IgD-negative memory B cell (primary cell): ENCODE measurements around the gene FER. TPM values are rescaled to one million over a fixed set of nuclear protein-coding genes. Genes with fewer than 3 reads are reported as not detected.
A peak's percentile ranks its signal among the peaks of the same experiment; 100 is the strongest.

Experiments used
- H3K27ac Mint-ChIP-seq, 3 donors: one replicate each; pipeline ENCODE4 v1.8.0; 2020 to 2022; ENCODE audit warnings: mild to moderate bottlenecking in 3 of 3, mixed read lengths in 3 of 3, moderate library complexity in 1 of 3
- H3K27me3 Mint-ChIP-seq: one replicate; pipeline ENCODE4 v1.8.0; 2021; ENCODE audit warnings: mixed read lengths
- H3K36me3 Mint-ChIP-seq: one replicate; pipeline ENCODE4 v1.8.0; 2020; ENCODE audit warnings: mild to moderate bottlenecking, mixed read lengths
- H3K4me1 Mint-ChIP-seq, 3 donors: one replicate each; pipeline ENCODE4 v1.8.0; 2020 to 2022; ENCODE audit warnings: mixed read lengths in 3 of 3, mild to moderate bottlenecking in 1 of 3
- H3K4me3 Mint-ChIP-seq, 4 donors: one replicate each; pipeline ENCODE4 v1.8.0; 2020 to 2022; ENCODE audit warnings: mild to moderate bottlenecking in 4 of 4, mixed read lengths in 4 of 4, moderate library complexity in 3 of 4
- H3K9me3 Mint-ChIP-seq, 3 donors: one replicate each; pipeline ENCODE4 v1.8.0; 2020 to 2021; ENCODE audit warnings: mixed read lengths in 3 of 3, mild to moderate bottlenecking in 1 of 3
- polyA plus RNA-seq: library from polyadenylated mRNA; unstranded; fragments of 300-500 nt; fragmentation: Illumina TruSeq; gene quantifications from one replicate; pipeline ENCODE4 v1.2.3, GENCODE V29; 2021

FER gene
- polyA plus RNA-seq, 1 donor from 2014 or later, result 12.6 TPM

DNA sequence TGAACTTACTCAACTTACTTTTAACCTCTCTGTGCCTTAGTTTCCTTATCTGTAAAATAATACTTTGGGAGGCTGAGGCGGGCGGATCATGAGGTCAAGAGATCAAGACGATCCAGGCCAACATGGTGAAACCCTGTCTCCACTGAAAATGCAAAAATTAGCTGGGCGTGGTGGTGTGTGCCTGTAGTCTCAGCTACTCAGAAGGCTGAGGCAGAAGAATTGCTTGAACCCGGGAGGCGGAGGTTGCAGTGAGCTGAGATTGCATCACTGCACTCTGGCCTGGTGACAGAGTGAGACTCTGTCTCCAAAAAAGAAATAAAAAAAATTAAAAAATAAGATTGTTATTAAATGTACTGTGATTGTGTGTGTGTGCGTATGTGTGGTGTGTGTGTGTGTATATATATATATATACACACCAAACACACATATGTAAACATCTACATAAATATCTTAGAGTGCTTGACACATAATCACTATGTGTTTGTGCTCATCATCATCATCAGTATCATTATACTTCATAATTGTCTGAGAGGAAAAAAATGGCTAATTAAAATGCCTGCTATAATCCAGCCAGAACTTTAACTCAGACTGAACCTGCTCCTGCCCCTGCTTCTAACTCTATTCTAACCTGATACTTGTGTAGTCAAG, 312.8 kb downstream of the FER start:
- Mint-ChIP-seq H3K9me3 (no peaks in the 10 kb centered on the region), H3K27ac (no peak overlapping the region), H3K4me3 (no peak overlapping the region), H3K4me1 (peaks cover 0 to 2% (median 0%) of the 10 kb centered on the region in 3 donors), H3K27me3 (no peaks in the 10 kb centered on the region), H3K36me3 (peaks cover 9% of the 10 kb centered on the region)

DNA sequence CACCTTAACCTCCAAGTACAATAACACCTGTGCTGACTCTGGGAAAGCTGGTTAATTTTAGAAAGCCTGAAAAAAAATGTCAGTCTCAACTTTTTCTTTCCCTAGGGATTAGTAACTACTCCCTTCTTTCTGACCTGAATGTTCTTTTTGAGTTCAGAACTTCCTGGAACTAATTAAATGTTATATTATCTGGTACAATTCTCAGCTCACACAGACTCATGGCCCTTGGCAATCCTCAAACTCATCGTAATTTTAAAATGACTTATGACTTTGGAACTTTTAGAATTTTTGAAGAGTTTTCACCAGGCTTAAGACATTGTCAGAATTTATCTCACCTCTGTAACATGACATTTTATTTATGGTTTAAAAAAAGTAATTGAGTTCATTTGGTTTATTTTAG, 315.0 kb downstream of the FER start:
- Mint-ChIP-seq H3K4me3 (no peak overlapping the region), H3K27ac (no peak overlapping the region), H3K36me3 (peaks cover 5% of the 10 kb centered on the region), H3K9me3 (no peaks in the 10 kb centered on the region), H3K4me1 (no peaks in the 10 kb centered on the region), H3K27me3 (no peaks in the 10 kb centered on the region)

- Mint-ChIP-seq H3K36me3 (peaks cover 5% of the 10 kb centered on the region), H3K4me3 (no peak overlapping the region), H3K27ac (no peak overlapping the region)
These were observed 315.5 kb downstream of the FER start for GRCh38 chr5:109063223-109063622.

DNA sequence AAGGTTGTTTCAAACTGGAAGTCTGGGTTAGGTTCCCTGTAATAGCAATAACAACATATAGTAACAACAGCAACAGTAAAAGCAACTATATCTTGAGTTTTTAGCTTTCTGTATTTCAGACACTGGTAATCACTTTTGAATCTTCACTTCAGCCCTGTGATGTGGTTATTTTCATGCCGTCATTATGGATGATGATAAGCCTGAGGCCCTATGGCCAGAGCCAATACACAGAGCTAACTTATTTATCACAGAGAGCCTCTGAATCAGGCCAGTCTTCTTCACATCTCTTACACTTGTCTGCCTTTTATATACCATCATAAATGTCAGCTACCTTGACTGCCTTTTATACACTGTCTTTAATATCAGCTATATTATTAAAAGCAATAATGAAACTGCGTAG, 329.0 kb downstream of the FER start:
- no peak overlapping the region for H3K27ac Mint-ChIP-seq
- no peaks in the 10 kb centered on the region for H3K9me3 Mint-ChIP-seq
- H3K36me3 Mint-ChIP-seq, result no peaks in the 10 kb centered on the region
- H3K4me1 Mint-ChIP-seq, result peaks cover 0 to 2% (median 0%) of the 10 kb centered on the region in 3 donors
- H3K27me3 Mint-ChIP-seq, result no peaks in the 10 kb centered on the region
- H3K4me3 Mint-ChIP-seq, result no peak overlapping the region

More at GRCh38 chr5:109063223-109063622, 315.5 kb downstream of the FER start:
- no peaks in the 10 kb centered on the region for H3K27me3 Mint-ChIP-seq
- no peaks in the 10 kb centered on the region for H3K4me1 Mint-ChIP-seq
- no peaks in the 10 kb centered on the region for H3K9me3 Mint-ChIP-seq

GRCh38 chr5:109078448-109078847, 330.8 kb downstream of the FER start:
- Mint-ChIP-seq H3K4me3 (no peak overlapping the region), H3K9me3 (no peaks in the 10 kb centered on the region), H3K27me3 (no peaks in the 10 kb centered on the region), H3K4me1 (peaks cover 0 to 2% (median 0%) of the 10 kb centered on the region in 3 donors), H3K36me3 (peaks cover 3% of the 10 kb centered on the region), H3K27ac (no peak overlapping the region)

DNA sequence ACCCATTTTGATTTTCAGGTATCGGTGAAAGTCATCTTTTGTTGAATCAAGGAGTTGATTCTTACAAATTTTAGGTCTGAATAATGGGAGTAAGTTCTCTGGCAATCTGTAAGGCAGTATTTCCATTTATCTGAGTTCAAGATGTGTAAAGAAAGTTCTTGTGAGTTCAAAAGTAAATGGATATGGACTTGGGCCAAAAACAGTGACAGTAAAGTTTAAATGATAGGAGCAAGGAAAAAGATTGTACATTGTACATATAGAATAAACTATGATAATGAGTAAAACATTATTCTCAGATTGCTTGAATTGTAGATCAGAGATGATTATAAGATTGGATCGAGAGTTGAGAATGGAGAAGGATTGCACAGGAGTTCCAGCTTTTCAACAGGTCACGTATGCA, 332.8 kb downstream of the FER start:
- no peak overlapping the region for H3K27ac Mint-ChIP-seq
- H3K36me3 Mint-ChIP-seq, result peaks cover 3% of the 10 kb centered on the region
- H3K4me3 Mint-ChIP-seq, result no peak overlapping the region
- H3K4me1 Mint-ChIP-seq, result peaks cover 0 to 2% (median 0%) of the 10 kb centered on the region in 3 donors
- no peaks in the 10 kb centered on the region for H3K9me3 Mint-ChIP-seq
- no peaks in the 10 kb centered on the region for H3K27me3 Mint-ChIP-seq

- Mint-ChIP-seq H3K36me3 (peaks cover 3% of the 10 kb centered on the region), H3K27ac (no peak overlapping the region), H3K9me3 (no peaks in the 10 kb centered on the region), H3K4me3 (no peak overlapping the region), H3K27me3 (no peaks in the 10 kb centered on the region), H3K4me1 (peaks cover 0 to 2% (median 0%) of the 10 kb centered on the region in 3 donors)
These were observed 333.2 kb downstream of the FER start for GRCh38 chr5:109080896-109081295.

DNA sequence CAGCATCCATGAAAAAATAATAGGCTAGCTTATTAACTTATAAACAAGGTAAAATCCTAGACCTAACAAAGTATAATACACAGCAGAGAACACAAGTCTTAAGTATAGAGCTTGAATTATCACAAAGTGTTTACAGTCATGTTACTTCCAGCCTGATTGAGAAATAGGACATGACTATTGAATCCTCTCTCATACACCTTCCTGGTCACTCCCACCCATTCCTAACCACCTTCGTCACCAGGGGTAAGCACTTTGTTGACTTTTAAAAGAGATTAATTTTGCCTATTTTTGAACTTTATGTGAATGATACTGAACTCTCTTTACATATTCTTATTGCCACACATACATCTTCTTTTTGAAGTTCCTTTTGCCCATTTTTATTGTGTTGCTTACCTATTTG, 336.2 kb downstream of the FER start:
- Mint-ChIP-seq H3K27ac (no peak overlapping the region), H3K36me3 (peaks cover 7% of the 10 kb centered on the region), H3K4me3 (no peak overlapping the region), H3K4me1 (peaks cover 0 to 2% (median 0%) of the 10 kb centered on the region in 3 donors), H3K27me3 (no peaks in the 10 kb centered on the region), H3K9me3 (no peaks in the 10 kb centered on the region)

DNA sequence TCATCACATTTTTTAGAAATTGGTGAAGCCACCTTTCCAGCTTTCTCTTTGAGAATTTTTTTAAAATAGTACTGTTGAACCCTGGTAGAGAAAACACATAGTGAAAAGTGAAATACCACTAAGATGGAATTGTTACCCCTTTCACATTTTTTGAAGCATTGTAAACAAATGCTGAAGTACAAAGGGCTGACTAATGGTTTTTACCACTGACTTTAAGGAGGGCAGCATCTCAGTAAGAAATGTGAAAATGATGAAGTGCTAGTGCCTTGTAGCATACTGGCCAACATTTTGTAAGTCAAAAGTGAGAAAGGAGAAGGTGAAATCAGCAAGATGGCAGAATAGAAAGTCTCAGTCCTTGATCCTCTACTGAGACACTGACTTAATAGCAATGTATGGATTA, 341.5 kb downstream of the FER start:
- H3K9me3 Mint-ChIP-seq, result no peaks in the 10 kb centered on the region
- H3K27ac Mint-ChIP-seq, result peak overlapping the region in 1 of 3 donors; percentile 67
- peaks cover 12% of the 10 kb centered on the region for H3K36me3 Mint-ChIP-seq
- no peaks in the 10 kb centered on the region for H3K27me3 Mint-ChIP-seq
- no peak overlapping the region for H3K4me3 Mint-ChIP-seq
- no peaks in the 10 kb centered on the region for H3K4me1 Mint-ChIP-seq

DNA sequence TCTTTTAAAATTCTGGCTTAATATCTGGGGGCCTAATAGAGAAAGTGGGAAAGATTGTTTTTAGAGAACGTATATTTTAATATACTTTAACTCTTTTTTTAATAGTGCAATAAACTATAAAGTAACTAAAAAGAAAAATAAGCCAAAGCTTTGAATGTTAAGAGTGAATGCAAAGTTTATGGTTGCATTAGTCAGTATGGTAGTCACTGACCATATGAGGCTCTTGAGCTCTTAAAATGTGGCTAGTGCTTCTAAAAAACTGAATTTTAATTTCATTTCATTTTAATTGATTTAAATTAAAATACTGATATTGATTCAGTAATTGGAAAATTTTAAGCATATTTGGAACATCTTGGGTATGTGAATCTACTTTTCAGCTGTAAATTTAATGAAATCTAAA, 351.4 kb downstream of the FER start:
- Mint-ChIP-seq H3K4me3 (no peak overlapping the region), H3K9me3 (peaks cover 0 to 1% (median 0%) of the 10 kb centered on the region in 3 donors), H3K27me3 (no peaks in the 10 kb centered on the region), H3K4me1 (peaks cover 0 to 3% (median 0%) of the 10 kb centered on the region in 3 donors), H3K27ac (no peak overlapping the region), H3K36me3 (peaks cover 2% of the 10 kb centered on the region)

DNA sequence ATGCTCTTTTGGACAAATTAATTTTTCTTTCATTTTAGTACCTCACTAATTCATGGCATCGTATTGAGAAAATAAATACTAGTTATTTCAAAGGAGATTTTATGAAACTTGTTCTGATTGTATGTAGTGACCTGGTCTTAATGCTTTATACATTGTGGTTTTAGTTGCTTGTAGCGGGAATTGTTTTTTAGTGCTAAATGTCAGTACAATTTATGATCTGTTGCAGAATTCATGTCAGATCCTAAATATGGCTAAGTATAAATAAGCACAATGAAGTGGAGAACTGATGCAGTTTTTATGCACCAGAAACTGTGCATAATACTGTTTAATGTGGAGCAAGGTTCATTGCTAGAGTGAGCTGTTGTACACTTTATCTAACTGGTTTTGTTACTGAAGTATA, 353.3 kb downstream of the FER start:
- Mint-ChIP-seq H3K27ac (no peak overlapping the region), H3K4me1 (peaks cover 0 to 3% (median 0%) of the 10 kb centered on the region in 3 donors), H3K36me3 (peaks cover 4% of the 10 kb centered on the region), H3K9me3 (peaks cover 0 to 1% (median 0%) of the 10 kb centered on the region in 3 donors), H3K4me3 (no peak overlapping the region), H3K27me3 (no peaks in the 10 kb centered on the region)

DNA sequence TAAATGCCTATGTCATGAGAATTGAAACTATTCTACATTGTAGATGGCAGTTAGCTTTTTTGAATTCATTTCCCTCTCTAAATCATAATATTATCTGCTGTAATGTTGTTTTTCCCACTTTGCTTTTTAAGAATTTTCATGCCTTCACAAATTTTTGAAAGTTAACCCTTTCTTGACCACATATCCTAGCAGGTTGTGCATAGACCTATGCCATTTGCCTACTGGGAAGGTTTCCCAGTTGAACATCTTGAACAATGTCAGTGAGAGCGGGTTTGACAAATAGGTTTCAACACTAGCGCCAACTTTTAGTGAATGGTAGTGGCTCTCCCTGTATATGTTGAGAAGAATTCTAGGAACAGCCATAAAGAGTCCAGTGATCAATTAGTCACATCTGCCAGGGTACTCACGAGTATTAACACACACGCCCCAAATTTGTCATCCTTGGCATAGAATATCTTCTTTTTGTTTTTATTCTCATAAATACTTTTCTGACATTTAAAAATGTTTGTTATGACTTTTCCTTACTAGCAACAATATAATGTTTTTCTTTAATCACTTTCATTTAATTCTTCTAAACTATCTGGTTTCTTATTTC, 354.5 kb downstream of the FER start:
- no peak overlapping the region for H3K4me3 Mint-ChIP-seq
- peaks cover 6% of the 10 kb centered on the region for H3K36me3 Mint-ChIP-seq
- no peaks in the 10 kb centered on the region for H3K27me3 Mint-ChIP-seq
- peaks cover 0 to 1% (median 0%) of the 10 kb centered on the region in 3 donors for H3K9me3 Mint-ChIP-seq
- H3K4me1 Mint-ChIP-seq, result peaks cover 0 to 3% (median 0%) of the 10 kb centered on the region in 3 donors
- no peak overlapping the region for H3K27ac Mint-ChIP-seq

- no peak overlapping the region for H3K4me3 Mint-ChIP-seq
- no peaks in the 10 kb centered on the region for H3K27me3 Mint-ChIP-seq
- peaks cover 0 to 1% (median 0%) of the 10 kb centered on the region in 3 donors for H3K9me3 Mint-ChIP-seq
- H3K4me1 Mint-ChIP-seq, result peaks cover 0 to 3% (median 0%) of the 10 kb centered on the region in 3 donors
- peaks cover 8% of the 10 kb centered on the region for H3K36me3 Mint-ChIP-seq
- peak overlapping the region in 1 of 3 donors; percentile 11 for H3K27ac Mint-ChIP-seq
These were observed 358.1 kb downstream of the FER start for GRCh38 chr5:109105631-109106267.

- H3K4me3 Mint-ChIP-seq, result no peak overlapping the region
- H3K27ac Mint-ChIP-seq, result no peak overlapping the region
- H3K4me1 Mint-ChIP-seq, result peaks cover 0 to 3% (median 0%) of the 10 kb centered on the region in 3 donors
- no peaks in the 10 kb centered on the region for H3K9me3 Mint-ChIP-seq
- no peaks in the 10 kb centered on the region for H3K27me3 Mint-ChIP-seq
- H3K36me3 Mint-ChIP-seq, result peaks cover 7% of the 10 kb centered on the region
These were observed 364.0 kb downstream of the FER start for GRCh38 chr5:109111680-109112079.

DNA sequence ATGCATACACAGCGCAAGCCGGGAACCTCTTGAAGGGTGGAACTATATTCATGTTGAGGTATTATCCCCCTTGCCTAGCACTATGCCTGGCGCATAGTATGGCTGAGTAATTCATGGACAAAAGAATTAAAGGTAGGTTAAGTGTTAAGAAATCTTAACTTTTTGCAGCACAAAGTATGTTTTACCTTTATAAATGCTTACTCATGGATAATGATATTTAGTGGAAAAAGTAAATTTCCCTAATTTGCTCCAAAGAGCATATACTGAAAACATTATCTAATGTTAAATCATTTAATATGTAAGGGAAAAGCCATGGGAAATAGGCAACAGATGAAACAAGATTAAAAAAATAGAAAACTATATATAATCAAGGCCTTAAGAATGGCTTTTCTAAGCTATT, 365.9 kb downstream of the FER start:
- Mint-ChIP-seq H3K27ac (no peak overlapping the region), H3K36me3 (peaks cover 5% of the 10 kb centered on the region), H3K9me3 (no peaks in the 10 kb centered on the region), H3K4me1 (peaks cover 0 to 3% (median 0%) of the 10 kb centered on the region in 3 donors), H3K4me3 (no peak overlapping the region), H3K27me3 (no peaks in the 10 kb centered on the region)
